Activated T-helper 17 cell treated with anti-CD3 and anti-CD28 coated beads, Interleukin-2, amount 50 U/mL, for 72 hours (primary cell): ENCODE results near the gene MRTFB. TPM values are rescaled to one million over a fixed set of nuclear protein-coding genes. Genes with fewer than 3 reads are reported as not detected.

Source experiments
- ATAC-seq: fragments of 150-1000 bp; cut with Tn5 transposase; replicated peaks from 2 replicates; pipeline ENCODE4 v1.10.0; 2021; ENCODE audit warnings: mild to moderate bottlenecking, moderate library complexity
- H3K27ac Mint-ChIP-seq: one replicate; pipeline ENCODE4 v1.8.0; 2022; ENCODE audit warnings: mixed read lengths
- H3K27me3 Mint-ChIP-seq: one replicate; pipeline ENCODE4 v1.8.0; 2022; ENCODE audit warnings: mixed read lengths
- H3K36me3 Mint-ChIP-seq: one replicate; pipeline ENCODE4 v1.8.0; 2022; ENCODE audit warnings: low read depth, mild to moderate bottlenecking, mixed read lengths
- H3K4me1 Mint-ChIP-seq: one replicate; pipeline ENCODE4 v1.8.0; 2022; ENCODE audit warnings: mixed read lengths
- H3K4me3 Mint-ChIP-seq: one replicate; pipeline ENCODE4 v1.8.0; 2022; ENCODE audit warnings: mild to moderate bottlenecking, mixed read lengths
- H3K9me3 Mint-ChIP-seq: one replicate; pipeline ENCODE4 v1.8.0; 2022; ENCODE audit warnings: mixed read lengths
- total RNA-seq, 2 donors: library from RNA; stranded (reverse); gene quantifications; one replicate each; pipeline ENCODE4 v1.2.3, GENCODE V29; 2022

MRTFB gene
- total RNA-seq, 2 donors from 2014 or later = 18.2 to 18.8 TPM

- Mint-ChIP-seq H3K27ac (peak overlapping the region; percentile 93), H3K9me3 (peaks cover 9% of the 10 kb centered on the region), H3K36me3 (peaks cover 19% of the 10 kb centered on the region)
These were observed 215.5 kb downstream of the MRTFB start for GRCh38 chr16:14286368-14287230.

GRCh38 chr16:14289692-14290340, 218.7 kb downstream of the MRTFB start:
- Mint-ChIP-seq H3K27ac (no peak overlapping the region), H3K4me3 (no peak overlapping the region), H3K27me3 (no peaks in the 10 kb centered on the region), H3K36me3 (peaks cover 17% of the 10 kb centered on the region), H3K9me3 (peaks cover 9% of the 10 kb centered on the region), H3K4me1 (peaks cover 4% of the 10 kb centered on the region)
- no peak for ATAC-seq

More at GRCh38 chr16:14286368-14287230, 215.5 kb downstream of the MRTFB start:
- ATAC-seq = peak; percentile 12
- H3K27me3 Mint-ChIP-seq = no peaks in the 10 kb centered on the region
- peak overlapping the region; percentile 91 for H3K4me3 Mint-ChIP-seq
- H3K4me1 Mint-ChIP-seq = peaks cover 4% of the 10 kb centered on the region

DNA sequence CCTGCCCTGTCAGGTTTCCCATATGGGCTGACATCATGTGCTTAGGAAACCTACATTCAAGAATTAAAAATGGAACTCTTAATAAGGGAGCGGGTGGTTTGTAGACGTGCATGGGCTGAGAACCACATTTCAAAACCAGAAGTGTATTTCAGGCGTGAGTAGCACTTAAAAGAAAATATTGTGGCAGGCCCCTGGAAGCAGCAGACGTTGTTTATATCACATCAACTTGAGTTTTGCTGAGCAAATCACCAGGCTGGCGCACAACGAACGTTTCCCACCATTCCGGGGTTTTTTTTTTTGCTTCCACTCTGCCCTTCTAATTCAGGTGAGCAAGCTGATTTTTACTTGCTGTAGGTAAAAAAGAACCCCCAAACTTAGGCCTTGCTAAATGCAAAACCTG, 220.2 kb downstream of the MRTFB start:
- Mint-ChIP-seq H3K4me1 (peaks cover 4% of the 10 kb centered on the region), H3K36me3 (peaks cover 3% of the 10 kb centered on the region), H3K27ac (no peak overlapping the region), H3K27me3 (no peaks in the 10 kb centered on the region), H3K9me3 (peaks cover 9% of the 10 kb centered on the region), H3K4me3 (no peak overlapping the region)
- ATAC-seq = no peak

- H3K9me3 Mint-ChIP-seq = peaks cover 9% of the 10 kb centered on the region
- no peaks in the 10 kb centered on the region for H3K4me1 Mint-ChIP-seq
- no peak for ATAC-seq
- no peaks in the 10 kb centered on the region for H3K27me3 Mint-ChIP-seq
- no peaks in the 10 kb centered on the region for H3K36me3 Mint-ChIP-seq
- no peak overlapping the region for H3K27ac Mint-ChIP-seq
- no peak overlapping the region for H3K4me3 Mint-ChIP-seq
These were observed 221.1 kb downstream of the MRTFB start for GRCh38 chr16:14292051-14292825.

DNA sequence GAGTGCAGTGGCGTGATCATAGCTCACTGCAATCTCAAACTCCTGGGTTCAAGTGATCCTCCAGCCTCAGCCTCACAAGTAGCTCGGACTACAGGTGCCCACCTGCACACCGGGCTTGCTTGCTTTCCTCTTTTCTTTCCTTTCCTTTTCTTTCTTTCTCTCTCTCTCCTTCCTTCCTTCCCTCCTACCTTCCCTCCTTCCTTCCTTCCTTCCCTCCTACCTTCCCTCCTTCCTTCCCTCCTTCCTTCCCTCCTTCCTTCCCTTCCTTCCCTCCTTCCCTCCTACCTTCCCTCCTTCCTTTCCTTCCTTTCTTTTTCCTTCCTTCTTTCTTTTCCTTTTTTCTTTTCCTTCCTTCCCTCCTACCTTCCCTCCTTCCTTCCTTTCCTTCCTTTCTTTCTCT, 225.5 kb downstream of the MRTFB start:
- ATAC-seq = no peak
- no peak overlapping the region for H3K27ac Mint-ChIP-seq
- H3K4me1 Mint-ChIP-seq = peaks cover 7% of the 10 kb centered on the region
- H3K36me3 Mint-ChIP-seq = peaks cover 5% of the 10 kb centered on the region
- H3K27me3 Mint-ChIP-seq = peaks cover 8% of the 10 kb centered on the region
- H3K4me3 Mint-ChIP-seq = no peak overlapping the region
- H3K9me3 Mint-ChIP-seq = no peaks in the 10 kb centered on the region

- H3K4me1 Mint-ChIP-seq = peaks cover 7% of the 10 kb centered on the region
- H3K36me3 Mint-ChIP-seq = peaks cover 5% of the 10 kb centered on the region
- H3K27me3 Mint-ChIP-seq = peaks cover 8% of the 10 kb centered on the region
- H3K9me3 Mint-ChIP-seq = no peaks in the 10 kb centered on the region
- no peak for ATAC-seq
- H3K27ac Mint-ChIP-seq = no peak overlapping the region
- H3K4me3 Mint-ChIP-seq = no peak overlapping the region
These were observed 227.4 kb downstream of the MRTFB start for GRCh38 chr16:14298374-14299122.

GRCh38 chr16:14300705-14301168, 229.6 kb downstream of the MRTFB start:
- H3K9me3 Mint-ChIP-seq = no peaks in the 10 kb centered on the region
- peak overlapping the region; percentile 76 for H3K4me3 Mint-ChIP-seq
- no peak overlapping the region for H3K27ac Mint-ChIP-seq
- peaks cover 7% of the 10 kb centered on the region for H3K4me1 Mint-ChIP-seq
- H3K36me3 Mint-ChIP-seq = peaks cover 5% of the 10 kb centered on the region
- peak; percentile 63 for ATAC-seq
- peaks cover 15% of the 10 kb centered on the region for H3K27me3 Mint-ChIP-seq

- Mint-ChIP-seq H3K4me1 (peaks cover 7% of the 10 kb centered on the region), H3K36me3 (peaks cover 5% of the 10 kb centered on the region), H3K27me3 (peaks cover 15% of the 10 kb centered on the region), H3K4me3 (peak overlapping the region; percentile 76), H3K9me3 (no peaks in the 10 kb centered on the region), H3K27ac (peak overlapping the region; percentile 48)
- ATAC-seq = no peak
These were observed 230.3 kb downstream of the MRTFB start for GRCh38 chr16:14301169-14302030.

DNA sequence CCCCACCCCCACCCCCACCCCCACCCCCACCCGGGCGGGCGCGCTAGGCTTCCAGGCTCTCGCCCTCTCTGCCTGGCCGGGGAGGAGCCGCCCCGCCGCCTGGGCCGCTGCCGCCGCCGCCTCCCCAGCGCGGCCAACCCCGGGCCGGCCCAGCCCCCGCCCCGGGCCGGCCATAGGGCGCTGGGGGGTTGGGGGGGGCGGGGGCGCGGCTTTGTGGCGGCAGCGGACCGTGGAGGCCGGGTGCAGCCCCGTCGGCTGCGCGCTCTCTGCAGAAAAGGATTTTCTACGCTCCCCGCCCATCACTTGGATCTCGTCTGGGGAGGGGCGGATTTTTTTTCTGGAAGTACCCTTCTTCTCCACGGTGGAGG, 230.9 kb downstream of the MRTFB start:
- Mint-ChIP-seq H3K36me3 (peaks cover 5% of the 10 kb centered on the region), H3K27me3 (peaks cover 15% of the 10 kb centered on the region), H3K4me3 (peak overlapping the region; percentile 46), H3K4me1 (peaks cover 7% of the 10 kb centered on the region), H3K9me3 (no peaks in the 10 kb centered on the region), H3K27ac (no peak overlapping the region)
- peak; percentile 71 for ATAC-seq

- H3K27me3 Mint-ChIP-seq = peaks cover 15% of the 10 kb centered on the region
- H3K27ac Mint-ChIP-seq = no peak overlapping the region
- peaks cover 5% of the 10 kb centered on the region for H3K36me3 Mint-ChIP-seq
- peak overlapping the region; percentile 51 for H3K4me3 Mint-ChIP-seq
- peak; percentile 31 for ATAC-seq
- H3K9me3 Mint-ChIP-seq = no peaks in the 10 kb centered on the region
- peaks cover 7% of the 10 kb centered on the region for H3K4me1 Mint-ChIP-seq
These were observed 231.5 kb downstream of the MRTFB start for GRCh38 chr16:14302399-14303181.

DNA sequence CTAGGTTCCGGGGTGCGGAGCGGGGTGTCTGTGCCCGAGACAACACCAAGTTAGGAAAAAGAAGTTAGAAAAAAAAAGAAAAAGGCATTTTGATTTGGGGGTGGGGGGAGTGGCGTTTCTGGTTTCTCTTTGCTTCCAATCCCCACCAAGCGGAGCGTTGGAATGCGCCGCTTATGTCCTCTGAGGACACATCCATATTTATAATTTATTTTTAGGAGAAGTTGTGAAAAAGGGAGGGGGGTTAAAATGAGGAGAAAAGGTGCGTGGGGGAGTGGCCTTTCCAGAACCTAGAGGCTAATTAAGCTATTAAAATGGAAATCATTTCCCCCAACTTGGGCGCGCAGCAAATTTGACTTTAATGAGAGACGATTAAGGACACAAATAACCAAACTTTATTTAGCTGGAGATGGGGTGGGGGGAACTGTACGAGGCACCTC, 232.1 kb downstream of the MRTFB start:
- Mint-ChIP-seq H3K9me3 (no peaks in the 10 kb centered on the region), H3K36me3 (peaks cover 5% of the 10 kb centered on the region), H3K4me3 (peak overlapping the region; percentile 51), H3K27me3 (peaks cover 15% of the 10 kb centered on the region), H3K27ac (no peak overlapping the region), H3K4me1 (peaks cover 7% of the 10 kb centered on the region)
- ATAC-seq = no peak

GRCh38 chr16:14303639-14304394, 232.7 kb downstream of the MRTFB start:
- Mint-ChIP-seq H3K27me3 (peaks cover 15% of the 10 kb centered on the region), H3K4me3 (peak overlapping the region; percentile 51), H3K4me1 (peaks cover 8% of the 10 kb centered on the region), H3K36me3 (peaks cover 5% of the 10 kb centered on the region), H3K27ac (no peak overlapping the region), H3K9me3 (no peaks in the 10 kb centered on the region)
- no peak for ATAC-seq
